Loucy (cell line): ENCODE measurements around the gene INSRR.

ENCODE experiments used
- CTCF ChIP-seq: fragments of 200-600 bp; sonication (generic); conservative IDR thresholded peaks from 2 replicates; pipeline ENCODE4 v1.5.1; 2014; ENCODE audit warnings: mild to moderate bottlenecking, antibody characterized with exemption, low read length
- EZH2phosphoT487 ChIP-seq: fragments of 200-600 bp; IDR thresholded peaks from 2 replicates; pipeline ENCODE4 v1.6.1; 2018; ENCODE audit warnings: antibody characterized with exemption, mild to moderate bottlenecking, moderate library complexity, borderline replicate concordance

GRCh38 chr1:156905176-156905575 is 46.3 kb upstream of the INSRR start:
- TF ChIP-seq CTCF (no peak), EZH2phosphoT487 (no peak)
